HG02840 (cell line): ENCODE results near the gene GTPBP6.
"Not testable (repeated sequence)": the region's sequence is repeated elsewhere in the genome, so short reads cannot be mapped to it uniquely, and the experiment has no call there.

Source experiments
- ATAC-seq: cut with Tn5 transposase; IDR thresholded peaks from one replicate; pipeline ENCODE4 v1.9.1; 2021; ENCODE audit warnings: mild to moderate bottlenecking, moderate library complexity, moderate number of reproducible peaks; ENCODE audit not compliant: unreplicated experiment, low FRiP score

The GTPBP6 gene

DNA sequence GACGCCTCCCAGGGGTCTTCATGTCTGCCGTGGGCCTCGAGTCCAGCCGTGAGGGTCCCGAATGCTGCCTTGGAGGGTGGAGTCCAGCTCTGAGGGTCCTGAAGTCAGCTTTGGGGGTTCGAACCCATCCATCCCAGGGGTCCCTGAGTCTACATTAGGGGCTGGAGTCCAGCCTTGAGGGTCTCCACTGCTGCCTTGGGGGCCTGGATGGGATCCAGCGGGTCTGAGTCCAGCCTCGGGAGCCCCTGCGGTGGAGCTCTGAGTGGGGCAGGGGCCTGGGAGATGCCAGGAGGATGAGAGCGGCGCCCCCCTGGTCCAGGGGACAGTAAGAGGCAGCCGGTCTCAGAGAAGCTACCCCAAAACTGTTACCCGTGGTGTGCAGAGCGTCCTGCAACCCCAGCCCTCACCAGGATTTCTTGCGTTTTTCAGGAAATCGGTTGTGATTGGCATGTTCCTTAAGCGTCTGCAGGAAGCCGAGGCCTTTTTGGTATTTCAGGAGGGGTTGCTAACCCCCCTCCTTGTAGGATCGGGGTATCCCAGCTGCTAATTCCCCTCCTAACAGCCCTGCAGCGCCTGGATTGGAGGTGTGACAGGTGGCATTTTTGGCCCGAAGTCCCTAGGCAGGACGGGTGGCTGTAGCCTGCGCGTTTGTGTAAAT is 1.7 kb upstream of the GTPBP6 start:
- ATAC-seq: no peak

- ATAC-seq: no peak
These were observed 1.1 kb upstream of the GTPBP6 start for GRCh38 chrX:319579-320125.

- ATAC-seq: peak; percentile 55
These were observed 393 bp downstream of the GTPBP6 start for GRCh38 chrX:318068-318738.

GRCh38 chrX:317424-318067 is 1.1 kb downstream of the GTPBP6 start:
- no peak for ATAC-seq

- no peak for ATAC-seq
These were observed 2.0 kb downstream of the GTPBP6 start for GRCh38 chrX:316351-317325.

GRCh38 chrX:314781-315595 is 3.6 kb downstream of the GTPBP6 start:
- ATAC-seq: no peak

DNA sequence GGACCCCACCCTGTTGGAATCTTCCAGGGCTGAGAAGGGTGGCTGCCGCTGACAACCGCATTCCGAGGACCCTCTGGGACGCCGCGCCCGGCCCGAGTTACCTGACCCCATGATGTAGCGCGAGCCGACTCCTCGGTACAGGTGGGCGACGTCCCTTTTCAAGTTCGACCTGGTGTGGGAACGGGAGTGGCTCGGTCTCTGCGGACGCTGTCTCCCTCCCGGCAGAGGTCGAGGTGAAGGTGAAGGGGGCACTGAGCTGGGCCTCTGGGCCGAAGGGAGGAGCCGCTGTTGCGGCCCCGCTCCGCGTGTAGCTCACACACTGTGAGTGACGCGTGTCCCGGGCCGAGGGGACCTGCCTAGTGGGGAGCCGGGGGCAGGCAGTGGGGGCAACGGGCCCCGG is 4.5 kb downstream of the GTPBP6 start:
- ATAC-seq: no peak

- ATAC-seq: no peak
These were observed 5.0 kb downstream of the GTPBP6 start for GRCh38 chrX:313546-313945.

DNA sequence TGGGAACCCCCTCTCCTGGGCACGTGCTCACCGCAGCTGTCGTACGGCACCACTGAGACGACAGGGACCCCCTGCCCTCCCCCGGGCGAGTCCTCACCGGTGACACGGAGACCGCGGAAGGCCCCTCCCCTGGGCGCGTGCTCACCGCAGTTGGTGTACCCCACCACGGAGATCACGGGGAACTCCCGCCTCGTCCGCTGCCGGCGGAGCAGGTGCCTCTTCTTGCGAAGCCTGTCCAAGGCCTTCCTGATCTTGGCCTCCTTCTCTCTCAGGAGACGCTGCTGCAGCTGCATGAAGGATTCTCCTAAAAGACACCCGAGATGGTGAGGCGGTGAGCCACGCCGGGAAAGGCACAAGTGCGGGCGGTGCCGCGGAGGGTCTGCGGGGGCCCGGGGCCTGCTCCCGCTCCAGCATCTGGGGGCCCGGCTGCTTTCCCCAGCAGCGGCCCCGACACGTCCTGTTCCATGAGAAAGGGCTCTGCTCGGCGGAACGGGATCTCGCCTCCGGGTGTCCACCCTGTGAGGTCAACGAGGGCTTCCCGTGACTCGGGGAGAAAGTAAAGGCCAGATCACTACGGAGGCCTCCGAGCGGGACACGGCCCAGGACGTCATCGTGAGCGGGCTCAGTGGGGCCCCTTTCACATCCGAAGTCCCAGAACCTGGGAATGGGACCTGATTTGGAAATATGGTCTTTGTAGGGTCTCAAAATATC is 5.8 kb downstream of the GTPBP6 start:
- ATAC-seq: no peak

- no peak for ATAC-seq
These were observed 7.2 kb downstream of the GTPBP6 start for GRCh38 chrX:311156-312129.

DNA sequence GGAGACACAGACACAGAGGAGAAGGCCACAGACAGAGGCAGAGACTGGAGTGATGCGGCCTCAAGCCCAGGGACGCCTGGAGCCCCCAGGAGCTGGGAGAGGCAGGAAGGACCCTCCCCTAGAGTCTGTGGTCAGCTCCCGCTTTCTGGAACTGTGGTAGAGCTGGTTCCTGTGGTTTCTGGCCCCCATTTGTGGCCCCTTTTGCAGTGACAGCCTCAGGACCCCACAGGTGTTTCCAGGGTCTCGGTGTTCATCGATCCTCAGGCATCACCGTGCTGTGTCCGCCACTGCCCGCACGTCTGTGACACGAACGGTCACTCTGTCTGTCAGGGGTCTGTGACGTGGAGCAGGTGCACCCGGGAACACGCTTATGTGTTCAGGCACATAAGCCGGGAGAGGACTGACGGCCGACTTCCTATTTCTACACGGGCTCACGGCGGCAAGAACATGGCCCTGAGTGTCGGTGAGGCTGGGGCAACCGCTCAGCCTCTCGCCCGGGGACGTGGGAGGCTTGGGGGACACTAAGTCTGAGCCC is 7.9 kb downstream of the GTPBP6 start:
- no peak for ATAC-seq

- ATAC-seq: no peak
These were observed 9.6 kb downstream of the GTPBP6 start for GRCh38 chrX:308821-309520.

DNA sequence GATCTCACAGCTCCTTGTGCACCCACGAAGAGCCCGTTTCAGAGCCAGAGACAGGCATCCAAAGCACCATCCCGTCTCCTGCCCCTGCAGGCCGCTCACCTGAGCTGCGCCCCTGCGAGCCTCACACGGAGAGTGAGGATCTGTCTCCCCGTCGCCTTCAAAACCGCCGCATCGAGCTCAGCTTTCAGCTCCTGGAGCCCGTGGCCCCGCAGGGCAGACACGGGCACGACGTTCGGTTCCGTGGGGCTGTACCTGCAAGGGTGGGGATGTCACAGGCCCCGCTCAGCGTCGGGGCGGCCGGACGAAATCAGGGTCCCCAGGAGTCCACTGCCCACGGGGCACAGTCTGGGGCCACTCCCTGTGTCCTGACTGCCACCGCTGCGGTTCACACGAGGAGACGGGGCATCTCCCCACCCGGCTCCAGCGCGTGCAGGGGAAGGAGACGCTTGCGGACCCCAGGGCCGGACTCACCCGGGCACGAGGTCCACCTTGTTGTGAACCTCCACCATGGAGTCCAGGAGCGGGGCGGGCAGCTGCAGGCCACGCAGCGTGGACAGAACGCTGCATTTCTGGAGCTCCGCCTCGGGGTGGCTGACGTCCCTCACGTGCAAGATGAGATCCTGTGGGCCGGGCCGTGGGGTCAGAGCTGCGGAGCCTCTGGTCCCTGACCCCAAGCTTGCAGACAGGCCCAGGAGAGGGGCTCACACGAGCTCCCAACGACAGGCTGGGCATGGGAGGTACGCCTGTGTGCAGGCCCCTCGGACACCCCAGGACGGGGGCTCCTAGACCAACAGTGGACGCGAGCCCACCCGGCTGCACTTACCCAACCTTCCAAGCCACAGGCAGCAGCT is 11.1 kb downstream of the GTPBP6 start:
- ATAC-seq: no peak

DNA sequence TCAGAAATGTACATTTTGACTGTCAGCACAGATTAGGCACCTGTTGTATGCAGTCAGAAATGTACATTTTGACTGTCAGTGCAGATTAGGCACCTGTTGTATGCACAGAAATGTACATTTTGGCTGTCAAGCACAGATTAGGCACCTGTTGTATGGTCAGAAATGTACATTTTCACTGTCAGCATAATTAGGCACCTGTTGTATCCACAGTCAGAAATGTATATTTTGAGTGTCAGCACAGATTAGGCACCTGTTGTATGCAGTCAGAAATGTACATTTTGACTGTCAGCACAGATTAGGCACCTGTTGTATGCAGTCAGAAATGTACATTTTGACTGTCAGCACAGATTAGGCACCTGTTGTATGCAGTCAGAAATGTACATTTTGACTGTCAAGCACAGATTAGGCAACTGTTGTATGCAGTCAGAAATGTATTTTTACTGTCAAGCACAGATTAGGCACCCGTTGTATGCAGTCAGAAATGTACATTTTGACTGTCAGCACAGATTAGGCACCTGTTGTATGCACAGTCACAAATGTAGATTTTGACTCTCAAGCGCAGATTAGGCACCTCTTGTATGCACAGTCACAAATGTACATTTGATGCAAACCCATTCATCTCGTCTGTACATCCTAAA is 11.9 kb downstream of the GTPBP6 start:
- ATAC-seq: not testable (repeated sequence)

DNA sequence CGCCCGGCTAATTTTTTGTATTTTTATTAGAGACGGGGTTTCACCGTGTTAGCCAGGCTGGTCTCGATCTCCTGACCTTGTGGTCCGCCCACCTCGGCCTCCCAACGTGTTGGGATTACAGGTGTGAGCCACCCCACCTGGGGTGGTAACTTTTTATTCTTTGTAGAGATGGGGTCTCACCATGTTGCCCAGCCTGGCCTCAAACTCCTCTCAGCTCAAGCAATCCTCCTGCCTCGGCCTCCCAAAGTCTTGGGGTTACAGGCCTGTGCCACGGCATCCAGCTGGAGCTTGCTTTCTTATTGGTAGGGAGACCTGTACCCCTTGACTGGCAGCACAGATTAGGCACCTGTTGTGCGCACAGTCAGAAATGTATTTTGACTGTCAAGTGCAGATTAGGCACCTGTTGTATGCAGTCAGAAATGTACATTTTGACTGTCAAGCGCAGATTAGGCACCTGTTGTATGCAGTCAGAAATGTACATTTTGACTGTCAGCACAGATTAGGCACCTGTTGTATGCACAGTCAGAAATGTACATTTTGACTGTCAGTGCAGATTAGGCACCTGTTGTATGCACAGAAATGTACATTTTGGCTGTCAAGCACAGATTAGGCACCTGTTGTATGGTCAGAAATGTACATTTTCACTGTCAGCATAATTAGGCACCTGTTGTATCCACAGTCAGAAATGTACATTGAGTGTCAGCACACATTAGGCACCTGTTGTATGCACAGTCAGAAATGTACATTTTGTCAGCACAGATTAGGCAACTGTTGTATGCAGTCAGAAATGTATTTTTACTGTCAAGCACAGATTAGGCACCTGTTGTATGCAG is 12.6 kb downstream of the GTPBP6 start:
- not testable (repeated sequence) for ATAC-seq
